ENCODE data around the gene HAUS8. TPM values are rescaled to one million over a fixed set of nuclear protein-coding genes. Genes with fewer than 3 reads are reported as not detected.

Gene HAUS8
- total and polyA plus RNA-seq, 9 of the 15 experiments (the other 6 are each of a cell fraction or from before 2014, with no cell fraction given): 20.5 to 53.2 (median 36.0) TPM

- no peak for TF ChIP-seq ZNF212 (CRISPR knock-in tag; IDR thresholded peaks at IDR 0.05)
- TF ChIP-seq, protein P1, sequence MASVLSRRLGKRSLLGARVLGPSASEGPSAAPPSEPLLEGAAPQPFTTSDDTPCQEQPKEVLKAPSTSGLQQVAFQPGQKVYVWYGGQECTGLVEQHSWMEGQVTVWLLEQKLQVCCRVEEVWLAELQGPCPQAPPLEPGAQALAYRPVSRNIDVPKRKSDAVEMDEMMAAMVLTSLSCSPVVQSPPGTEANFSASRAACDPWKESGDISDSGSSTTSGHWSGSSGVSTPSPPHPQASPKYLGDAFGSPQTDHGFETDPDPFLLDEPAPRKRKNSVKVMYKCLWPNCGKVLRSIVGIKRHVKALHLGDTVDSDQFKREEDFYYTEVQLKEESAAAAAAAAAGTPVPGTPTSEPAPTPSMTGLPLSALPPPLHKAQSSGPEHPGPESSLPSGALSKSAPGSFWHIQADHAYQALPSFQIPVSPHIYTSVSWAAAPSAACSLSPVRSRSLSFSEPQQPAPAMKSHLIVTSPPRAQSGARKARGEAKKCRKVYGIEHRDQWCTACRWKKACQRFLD (CRISPR knock-in tag; IDR thresholded peaks at IDR 0.05): no peak
- TF ChIP-seq YBX1 (IDR thresholded peaks at IDR 0.05): no peak
- TF ChIP-seq CBX5 (IDR thresholded peaks at IDR 0.05; ENCODE audit: borderline replicate concordance, low read depth): no peak
- TF ChIP-seq ZNF253 (CRISPR knock-in tag; conservative IDR thresholded peaks at IDR 0.05): no peak
- no peak for TF ChIP-seq MCM5 (IDR thresholded peaks at IDR 0.05; ENCODE audit: low read depth)
- no peak for TF ChIP-seq MTA2 (IDR thresholded peaks at IDR 0.05; ENCODE audit: low read depth)
- TF ChIP-seq ZFP30 (CRISPR knock-in tag; IDR thresholded peaks at IDR 0.05; ENCODE audit: borderline replicate concordance): no peak
- no peak for TF ChIP-seq TRIM28 (IDR thresholded peaks at IDR 0.05)
- TF ChIP-seq CSDE1 (IDR thresholded peaks at IDR 0.05): no peak; a peak in 2 of 4 replicates
- no peak for TF ChIP-seq ESRRB (CRISPR knock-in tag; IDR thresholded peaks at IDR 0.05; ENCODE audit: borderline replicate concordance)
- TF ChIP-seq ZNF778 (CRISPR knock-in tag; IDR thresholded peaks at IDR 0.05): no peak
- TF ChIP-seq, protein P2, sequence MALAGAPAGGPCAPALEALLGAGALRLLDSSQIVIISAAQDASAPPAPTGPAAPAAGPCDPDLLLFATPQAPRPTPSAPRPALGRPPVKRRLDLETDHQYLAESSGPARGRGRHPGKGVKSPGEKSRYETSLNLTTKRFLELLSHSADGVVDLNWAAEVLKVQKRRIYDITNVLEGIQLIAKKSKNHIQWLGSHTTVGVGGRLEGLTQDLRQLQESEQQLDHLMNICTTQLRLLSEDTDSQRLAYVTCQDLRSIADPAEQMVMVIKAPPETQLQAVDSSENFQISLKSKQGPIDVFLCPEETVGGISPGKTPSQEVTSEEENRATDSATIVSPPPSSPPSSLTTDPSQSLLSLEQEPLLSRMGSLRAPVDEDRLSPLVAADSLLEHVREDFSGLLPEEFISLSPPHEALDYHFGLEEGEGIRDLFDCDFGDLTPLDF (CRISPR knock-in tag; IDR thresholded peaks at IDR 0.05): peak; percentile 99
- TF ChIP-seq TRIM25 (IDR thresholded peaks at IDR 0.05; ENCODE audit: borderline replicate concordance): no peak
- TF ChIP-seq, protein P3, sequence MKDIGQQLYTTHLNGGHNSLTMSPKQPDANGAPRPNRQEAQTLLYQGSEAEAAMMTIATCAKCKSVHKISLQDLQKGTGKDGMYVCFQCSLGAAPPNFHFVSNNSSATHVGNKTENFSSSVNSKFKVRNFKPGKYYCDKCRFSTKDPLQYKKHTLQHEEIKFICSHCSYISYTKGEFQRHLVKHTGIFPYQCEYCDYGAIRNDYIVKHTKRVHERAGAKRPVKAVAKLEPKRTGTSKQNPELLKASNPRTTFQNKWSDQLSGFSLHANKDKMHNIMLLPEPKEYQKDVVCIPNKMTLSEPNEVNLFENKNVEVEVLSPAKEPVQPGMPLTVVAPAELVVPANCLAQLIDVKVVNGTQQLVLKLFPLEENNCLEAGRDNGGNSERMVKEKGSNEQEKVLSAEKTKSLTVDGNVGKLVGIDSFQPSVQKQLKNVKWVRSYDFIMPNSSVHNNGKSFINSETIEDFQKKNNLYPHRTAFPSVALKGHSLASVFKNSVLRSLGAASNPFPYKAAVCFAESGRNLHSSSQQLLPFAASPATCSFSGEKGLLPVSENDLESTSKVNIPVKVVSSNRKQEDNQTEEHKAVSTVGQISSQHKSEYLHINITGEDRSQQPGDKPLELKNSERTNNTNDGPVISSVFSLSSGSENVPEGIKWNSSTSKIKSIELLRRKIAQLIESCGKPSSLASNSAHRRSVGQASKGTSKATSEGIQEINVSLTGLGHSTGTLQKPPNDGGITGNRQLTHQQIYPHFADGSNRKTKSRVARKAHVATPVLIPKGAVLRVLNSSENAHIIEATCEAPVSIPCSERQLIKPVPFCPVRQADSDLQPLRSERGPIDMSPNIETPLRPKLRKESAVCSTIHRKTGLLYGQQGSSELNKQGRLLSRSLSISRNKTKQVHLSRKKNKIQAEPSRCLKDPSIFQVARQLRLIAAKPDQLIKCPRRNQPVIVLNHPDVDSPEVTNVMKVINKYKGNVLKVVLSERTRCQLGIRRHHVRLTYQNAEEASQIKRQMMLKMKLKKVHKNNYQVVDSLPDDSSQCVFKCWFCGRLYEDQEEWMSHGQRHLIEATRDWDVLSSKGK (CRISPR knock-in tag; IDR thresholded peaks at IDR 0.05): no peak
- no peak for TF ChIP-seq ZEB2 (IDR thresholded peaks at IDR 0.05)
- no peak for TF ChIP-seq FOXK1 (CRISPR knock-in tag; IDR thresholded peaks at IDR 0.05; ENCODE audit: borderline replicate concordance)
- TF ChIP-seq ETV5 (CRISPR knock-in tag; IDR thresholded peaks at IDR 0.05; ENCODE audit: low read depth): peak; percentile 15; the same call in 1 of the 2 replicates
- no peak; the same call in 1 of the 2 replicates for TF ChIP-seq TGIF2 (CRISPR knock-in tag; IDR thresholded peaks at IDR 0.05)
- no peak for TF ChIP-seq ADNP (tag; IDR thresholded peaks at IDR 0.05)
- no peak for TF ChIP-seq ZNF175 (CRISPR knock-in tag; IDR thresholded peaks at IDR 0.05; ENCODE audit: low read depth)
- peak; percentile 79 for TF ChIP-seq ASH1L (IDR thresholded peaks at IDR 0.05; ENCODE audit: borderline replicate concordance, low read depth, partially characterized antibody)
Observed at GRCh38 chr19:17075035-17075863, at the start of gene HAUS8, which contains the start of gene MYO9B (continued).
